H1 (cell line): Measurements from ENCODE around the gene KRTAP10-8.
"Not testable (repeated sequence)": the region's sequence is repeated elsewhere in the genome, so short reads cannot be mapped to it uniquely, and the experiment has no call there.

ENCODE experiments used
- CREB1 ChIP-seq: IDR thresholded peaks from 2 replicates; pipeline ENCODE4 v1.6.1; 2012; ENCODE audit warnings: inconsistent platforms
- EP300 ChIP-seq, 2 experiments: IDR thresholded peaks; 1 replicate in 1 of 2; 2 replicates in 1 of 2; pipeline ENCODE4 v1.6.1; 2011 to 2012; ENCODE audit warnings: low read depth in 2 of 2, low read length in 2 of 2, mild to moderate bottlenecking in 2 of 2, borderline replicate concordance in 1 of 2, inconsistent platforms in 1 of 2, moderate library complexity in 1 of 2
- MAFK ChIP-seq: IDR thresholded peaks from 2 replicates; pipeline ENCODE4 v1.6.1; 2012; ENCODE audit warnings: low read depth, mild to moderate bottlenecking, improper control_type of control experiment, low read length
- RBBP5 ChIP-seq: IDR thresholded peaks from 2 replicates; pipeline ENCODE4 v1.7.1; 2012; ENCODE audit warnings: low read depth, mild to moderate bottlenecking, inconsistent platforms, low read length, moderate library complexity, borderline replicate concordance
- TCF12 ChIP-seq: IDR thresholded peaks from 2 replicates; pipeline ENCODE4 v1.6.1; 2011; ENCODE audit warnings: low read depth, mild to moderate bottlenecking, low read length
- TF ChIP-seq, protein P1 (sequence below), 3 experiments: IDR thresholded peaks; 1 replicate in 2 of 3; 2 replicates in 1 of 3; pipeline versions ENCODE4 v1.5.1 to v1.6.1; 2011; ENCODE audit warnings: low read length in 3 of 3, mild to moderate bottlenecking in 3 of 3, inconsistent platforms in 2 of 3, low read depth in 1 of 3, moderate library complexity in 1 of 3; ENCODE audit not compliant: insufficient read depth in 1 of 3; ENCODE audit errors: control extremely low read depth in 1 of 3

DNA sequence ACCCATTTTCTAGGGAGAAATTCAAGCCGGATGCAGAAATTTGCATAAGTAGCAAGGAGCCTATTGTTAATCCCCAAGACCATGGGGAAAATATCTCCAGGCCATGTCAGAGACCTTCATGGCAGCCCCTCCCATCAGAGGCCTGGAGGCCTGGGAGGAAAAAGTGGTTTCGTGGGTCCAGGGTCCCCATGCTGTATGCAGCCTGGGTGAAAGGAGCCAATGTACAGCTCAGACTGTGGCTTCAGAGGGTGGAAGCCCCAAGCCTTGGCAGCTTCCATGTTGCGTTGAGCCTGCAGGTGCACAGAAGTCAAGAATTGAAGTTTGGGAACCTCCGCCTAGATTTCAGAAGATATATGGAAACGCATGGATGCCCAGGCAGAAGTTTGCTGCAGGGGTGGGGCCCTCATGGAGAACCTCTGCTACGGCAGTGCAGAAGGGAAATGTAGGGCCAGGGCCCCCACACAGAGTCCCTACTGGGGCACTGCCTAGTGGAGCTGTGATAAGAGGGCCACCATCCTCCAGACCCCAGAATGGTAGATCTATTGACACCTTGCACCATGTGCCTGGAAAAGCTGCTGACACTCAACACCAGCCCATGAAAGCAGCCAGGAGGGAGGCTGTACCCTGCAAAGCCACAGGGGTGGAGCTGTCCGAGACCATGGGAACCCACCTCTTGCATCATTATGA, 1.6 kb upstream of the KRTAP10-8 start:
- not testable (repeated sequence) for TF ChIP-seq CREB1; RBBP5; MAFK; EP300 (IDR thresholded peaks at IDR 0.05; ENCODE audit: borderline replicate concordance in 1 of 2, low read depth in 2 of 2, low read length in 2 of 2); TCF12
- TF ChIP-seq, protein P1, sequence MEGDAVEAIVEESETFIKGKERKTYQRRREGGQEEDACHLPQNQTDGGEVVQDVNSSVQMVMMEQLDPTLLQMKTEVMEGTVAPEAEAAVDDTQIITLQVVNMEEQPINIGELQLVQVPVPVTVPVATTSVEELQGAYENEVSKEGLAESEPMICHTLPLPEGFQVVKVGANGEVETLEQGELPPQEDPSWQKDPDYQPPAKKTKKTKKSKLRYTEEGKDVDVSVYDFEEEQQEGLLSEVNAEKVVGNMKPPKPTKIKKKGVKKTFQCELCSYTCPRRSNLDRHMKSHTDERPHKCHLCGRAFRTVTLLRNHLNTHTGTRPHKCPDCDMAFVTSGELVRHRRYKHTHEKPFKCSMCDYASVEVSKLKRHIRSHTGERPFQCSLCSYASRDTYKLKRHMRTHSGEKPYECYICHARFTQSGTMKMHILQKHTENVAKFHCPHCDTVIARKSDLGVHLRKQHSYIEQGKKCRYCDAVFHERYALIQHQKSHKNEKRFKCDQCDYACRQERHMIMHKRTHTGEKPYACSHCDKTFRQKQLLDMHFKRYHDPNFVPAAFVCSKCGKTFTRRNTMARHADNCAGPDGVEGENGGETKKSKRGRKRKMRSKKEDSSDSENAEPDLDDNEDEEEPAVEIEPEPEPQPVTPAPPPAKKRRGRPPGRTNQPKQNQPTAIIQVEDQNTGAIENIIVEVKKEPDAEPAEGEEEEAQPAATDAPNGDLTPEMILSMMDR (IDR thresholded peaks at IDR 0.05; ENCODE audit: control extremely low read depth in 1 of 3, insufficient read depth in 1 of 3, low read depth in 1 of 3, low read length in 3 of 3) = not testable (repeated sequence)
